H1 (cell line): Measurements from ENCODE around the gene RELL1. TPM values are rescaled to one million over a fixed set of nuclear protein-coding genes. Genes with fewer than 3 reads are reported as not detected.

ENCODE experiments used
- CBX8 ChIP-seq: fragments of 300-800, 300-1000 bp; sonication (generic); IDR thresholded peaks from 2 replicates; pipeline ENCODE4 v1.7.1; 2016; ENCODE audit warnings: low read depth, low read length, borderline replicate concordance
- CTCF ChIP-seq, 3 experiments: IDR thresholded peaks; 1 replicate in 2 of 3; 2 replicates in 1 of 3; pipeline versions ENCODE4 v1.5.1 to v1.6.1; 2011; ENCODE audit warnings: low read length in 3 of 3, mild to moderate bottlenecking in 3 of 3, inconsistent platforms in 2 of 3, low read depth in 1 of 3, moderate library complexity in 1 of 3; ENCODE audit not compliant: insufficient read depth in 1 of 3; ENCODE audit errors: control extremely low read depth in 1 of 3
- polyA plus RNA-seq, 7 experiments: library from polyadenylated mRNA; depleted of rRNA in 3 of 7; stranded (reverse) in 5 of 7; unstranded in 2 of 7; fragments of >200 nt in 5 of 7; fragments of 200-250 nt in 2 of 7; gene quantifications; 1 replicate in 5 of 7; 2 replicates in 1 of 7; 4 replicates in 1 of 7; pipeline versions ENCODE4 v1.2.1 to v1.2.3, GENCODE V29; 2011 to 2013; ENCODE audit warnings: missing spikeins in 2 of 7, mixed read lengths in 2 of 7
- total RNA-seq: library from RNA; stranded (reverse); fragmentation: NEBNext Ultra II Directional; extraction: Animal tissue kit (Norgen Biotek cat#: 25700); gene quantifications from 2 replicates; pipeline ENCODE4 v1.2.1, GENCODE V29; 2021
- TF ChIP-seq, protein P1 (sequence below): IDR thresholded peaks from 2 replicates; pipeline ENCODE4 v1.6.1; 2012; ENCODE audit warnings: low read length, inconsistent platforms

The RELL1 gene
- total and polyA plus RNA-seq, 2 of the 8 experiments (the other 6 are each of a cell fraction or from before 2014, with no cell fraction given), result 2.1 to 14.1 TPM

- TF ChIP-seq CTCF (IDR thresholded peaks at IDR 0.05; ENCODE audit: control extremely low read depth in 1 of 3, insufficient read depth in 1 of 3, low read depth in 1 of 3, low read length in 3 of 3) (no peak), CBX8 (no peak)
- TF ChIP-seq, protein P1, sequence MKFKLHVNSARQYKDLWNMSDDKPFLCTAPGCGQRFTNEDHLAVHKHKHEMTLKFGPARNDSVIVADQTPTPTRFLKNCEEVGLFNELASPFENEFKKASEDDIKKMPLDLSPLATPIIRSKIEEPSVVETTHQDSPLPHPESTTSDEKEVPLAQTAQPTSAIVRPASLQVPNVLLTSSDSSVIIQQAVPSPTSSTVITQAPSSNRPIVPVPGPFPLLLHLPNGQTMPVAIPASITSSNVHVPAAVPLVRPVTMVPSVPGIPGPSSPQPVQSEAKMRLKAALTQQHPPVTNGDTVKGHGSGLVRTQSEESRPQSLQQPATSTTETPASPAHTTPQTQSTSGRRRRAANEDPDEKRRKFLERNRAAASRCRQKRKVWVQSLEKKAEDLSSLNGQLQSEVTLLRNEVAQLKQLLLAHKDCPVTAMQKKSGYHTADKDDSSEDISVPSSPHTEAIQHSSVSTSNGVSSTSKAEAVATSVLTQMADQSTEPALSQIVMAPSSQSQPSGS, result no peak
- TF ChIP-seq, all 59 proteins: peak for 0
These were observed 24.3 kb upstream of the RELL1 start (continued) for GRCh38 chr4:37710491-37710890.
